GM12878 (cell line): ENCODE measurements around the gene CKAP5. TPM values are rescaled to one million over a fixed set of nuclear protein-coding genes. Genes with fewer than 3 reads are reported as not detected.

Source experiments
- ATAC-seq: fragments of 200-7000 bp; cut with Tn5 transposase; 3 replicates; pipeline ENCODE4 v1.9.1; 2020; ENCODE audit warnings: mild to moderate bottlenecking, moderate library complexity
- BruUV-seq: library from RNA; stranded (reverse); fragments of 400-500 nt; replicated peaks from 2 replicates; lab custom pipeline; 2021; lab: Mats Ljungman, UMichigan
- CTCF ChIA-PET: fragments of 300-600 bp; sonication (Branson Sonifier 250); formaldehyde crosslinking; extraction: SDS; loops from one replicate; lab custom pipeline; 2021; ENCODE audit warnings: inconsistent platforms; lab: Yijun Ruan, JAX
- POLR2A ChIA-PET: fragments of 350-600 bp; formaldehyde crosslinking; extraction: SDS; loops from one replicate; lab custom pipeline; 2021; ENCODE audit warnings: inconsistent platforms; lab: Charles Lee
- RAD21 ChIA-PET: fragments of 300-600 bp; sonication (Branson Sonifier 250); formaldehyde crosslinking; loops from one replicate; lab custom pipeline; 2023; ENCODE audit warnings: antibody characterized with exemption; ENCODE audit not compliant: unreplicated experiment; lab: Charles Lee
- SMC1A ChIA-PET: fragments of 300-600 bp; sonication (Branson Sonifier 250); formaldehyde crosslinking; loops from one replicate; lab custom pipeline; 2023; ENCODE audit not compliant: unreplicated experiment, uncharacterized antibody; lab: Charles Lee
- DNase-seq: peaks from one replicate; pipeline ENCODE4 v3.0.0-alpha.2; 2011; ENCODE audit warnings: low read depth, low spot score
- FAIRE-seq: peaks from 3 replicates; lab custom pipeline; 2011; peaks lifted over from hg19 to GRCh38; lab: Jason Lieb, UNC
- H2AFZ ChIP-seq: 2 replicates; pipeline ENCODE4 v1.6.0; 2011; ENCODE audit warnings: low read depth, low read length, control low read depth; ENCODE audit not compliant: control insufficient read depth
- H3K27ac ChIP-seq: 2 replicates; pipeline ENCODE4 v1.5.1; 2011; ENCODE audit warnings: control low read depth; ENCODE audit not compliant: control insufficient read depth, insufficient read depth
- H3K27me3 ChIP-seq, 2 experiments: replicated peaks in 1 of 2; 2 replicates each; pipeline versions ENCODE4 v1.6.0 to v1.6.1; 2011; ENCODE audit warnings: low read length in 1 of 2; ENCODE audit not compliant: control insufficient read depth in 2 of 2, insufficient read depth in 2 of 2
- H3K36me3 ChIP-seq, 2 experiments: 2 replicates each; pipeline ENCODE4 v1.5.1; 2011; ENCODE audit warnings: low read length in 1 of 2; ENCODE audit not compliant: control insufficient read depth in 2 of 2, insufficient read depth in 2 of 2
- H3K4me1 ChIP-seq: 2 replicates; pipeline ENCODE4 v1.6.1; 2011; ENCODE audit warnings: mild to moderate bottlenecking, low read length, moderate library complexity, mixed read lengths; ENCODE audit not compliant: control insufficient read depth, insufficient read depth
- H3K4me2 ChIP-seq: 2 replicates; pipeline ENCODE4 v1.6.0; 2011; ENCODE audit warnings: control low read depth; ENCODE audit not compliant: control insufficient read depth, insufficient read depth
- H3K4me3 ChIP-seq: fragments of 200-600 bp; sonication (generic); 2 replicates; pipeline ENCODE4 v1.5.1; 2016
- H3K79me2 ChIP-seq: 2 replicates; pipeline ENCODE4 v1.6.0; 2011; ENCODE audit warnings: low read length; ENCODE audit not compliant: control insufficient read depth, insufficient read depth
- H3K9ac ChIP-seq: 2 replicates; pipeline ENCODE4 v1.8.0; 2011; ENCODE audit warnings: low read length, control low read depth, mixed read lengths; ENCODE audit not compliant: control insufficient read depth, insufficient read depth
- H3K9me3 ChIP-seq: replicated peaks from 3 replicates; pipeline ENCODE4 v1.5.1; 2011; ENCODE audit warnings: mild to moderate bottlenecking, low read length; ENCODE audit not compliant: control insufficient read depth, insufficient read depth
- H4K20me1 ChIP-seq: 2 replicates; pipeline ENCODE4 v1.6.0; 2011; ENCODE audit not compliant: control insufficient read depth, insufficient read depth
- BCLAF1 ChIP-seq: fragments of 450-650 bp; IDR thresholded peaks from 2 replicates; pipeline ENCODE4 v1.6.1; 2017; ENCODE audit warnings: antibody characterized with exemption, mild to moderate bottlenecking, moderate library complexity
- CUX1 ChIP-seq: IDR thresholded peaks from 2 replicates; pipeline ENCODE4 v1.6.1; 2012; ENCODE audit warnings: improper control_type of control experiment, low read depth, low read length; ENCODE audit not compliant: insufficient replicate concordance
- EGR1 ChIP-seq, 2 experiments: IDR thresholded peaks; 1 replicate in 1 of 2; 2 replicates in 1 of 2; pipeline ENCODE4 v1.6.1; 2011 to 2012; ENCODE audit warnings: low read depth in 2 of 2, low read length in 2 of 2, borderline replicate concordance in 1 of 2, mild to moderate bottlenecking in 1 of 2, moderate library complexity in 1 of 2
- JUND ChIP-seq: IDR thresholded peaks from 2 replicates; pipeline ENCODE4 v1.6.1; 2012; ENCODE audit warnings: low read depth, mild to moderate bottlenecking, low read length, improper control_type of control experiment, moderate library complexity
- RELB ChIP-seq: fragments of 450-650 bp; IDR thresholded peaks from 2 replicates; pipeline ENCODE4 v1.6.1; 2017; ENCODE audit warnings: low read depth, mild to moderate bottlenecking, moderate library complexity
- YBX1 ChIP-seq: fragments of 450-650 bp; IDR thresholded peaks from 2 replicates; pipeline ENCODE4 v1.6.1; 2016; ENCODE audit warnings: antibody characterized with exemption
- ZNF687 ChIP-seq: fragments of 450-650 bp; IDR thresholded peaks from 2 replicates; pipeline ENCODE4 v1.6.1; 2017; ENCODE audit warnings: mild to moderate bottlenecking, moderate library complexity
- WGBS: methylation state at CpG from one replicate; pipeline ENCODE4 v1.1.6; 2016; ENCODE audit warnings: low lambda C conversion rate; ENCODE audit not compliant: insufficient replicate concordance, insufficient coverage; ENCODE audit errors: missing lambda C conversion rate; 5-methylcytosine and 5-hydroxymethylcytosine counted together
- in situ Hi-C: fragments of 300-500 bp; cut with MboI; formaldehyde crosslinking; loops from 9 replicates; pipeline ENCODE4 v1.14.3; 2018; ENCODE audit warnings: mixed read lengths
- intact Hi-C: fragments of 100-400 bp; cut with micrococcal nuclease; formaldehyde crosslinking; loops from one replicate; pipeline ENCODE4 v1.14.2; 2022; ENCODE audit not compliant: unreplicated experiment
- polyA plus RNA-seq, 11 experiments: library from polyadenylated mRNA; depleted of rRNA in 4 of 11; unstranded in 6 of 11; stranded (reverse) in 5 of 11; fragments of >200 nt; fragmentation: Nextera tagmentation in 4 of 11; fragmentation: Illumina TruSeq in 1 of 11; extraction: Ambion mirVana in 4 of 11; extraction: Trizol in 1 of 11; gene quantifications; 1 replicate in 1 of 11; 2 replicates in 10 of 11; pipeline versions ENCODE4 v1.2.1 to v1.2.3, GENCODE V29; 2011 to 2016; ENCODE audit warnings: inconsistent platforms in 2 of 11, missing spikeins in 2 of 11, low read depth in 1 of 11
- total RNA-seq, 4 experiments: library from RNA; depleted of rRNA in 3 of 4; stranded (reverse); fragments of >200 nt in 3 of 4; fragmentation: Illumina TruSeq in 1 of 4; extraction: Trizol in 1 of 4; gene quantifications; 2 replicates each; pipeline versions ENCODE4 v1.2.1 to v1.2.3, GENCODE V29; 2013 to 2021

The CKAP5 gene
- total and polyA plus RNA-seq, 10 of the 15 experiments (the other 5 are each of a cell fraction or from before 2014, with no cell fraction given) = 20.1 to 161 (median 79.8) TPM

GRCh38 chr11:46849631-46850030 is 3.6 kb upstream of the CKAP5 start:
- no TSS peak for BruUV-seq
- H2AFZ ChIP-seq = no peak overlapping the region
- H3K9ac ChIP-seq = no peak overlapping the region
- H3K4me1 ChIP-seq = no peaks in the 10 kb centered on the region; the same call in 1 of the 2 replicates
- no peak overlapping the region for H3K27ac ChIP-seq
- H3K36me3 ChIP-seq = no peaks in the 10 kb centered on the region
- H3K27me3 ChIP-seq = no peaks in the 10 kb centered on the region
- RAD21 ChIA-PET = no interaction called here
- no peak for FAIRE-seq
- DNase-seq = no peak
- SMC1A ChIA-PET = no interaction called here
- in situ Hi-C loops (no loop called here), intact Hi-C loops (no loop called here)
- H3K4me2 ChIP-seq = no peak overlapping the region
- CTCF ChIA-PET = no interaction called here
- no peak for ATAC-seq
- 83% methylated on average over 1 of the region's 1 CpG for WGBS
- H3K4me3 ChIP-seq = no peak overlapping the region
- H4K20me1 ChIP-seq = no peaks in the 10 kb centered on the region
- H3K9me3 ChIP-seq = no peaks in the 10 kb centered on the region
- POLR2A ChIA-PET = no interaction called here
- peaks cover 19% of the 10 kb centered on the region for H3K79me2 ChIP-seq
- TF ChIP-seq ZNF687 = no peak
- TF ChIP-seq RELB = no peak
- no peak for TF ChIP-seq JUND
- no peak for TF ChIP-seq EGR1 (IDR thresholded peaks at IDR 0.05; ENCODE audit: borderline replicate concordance in 1 of 2, low read depth in 2 of 2, low read length in 2 of 2)
- no peak for TF ChIP-seq CUX1
- no peak for TF ChIP-seq BCLAF1
- TF ChIP-seq YBX1 = no peak
